ENCODE data around the gene HVCN1.

Gene HVCN1

GRCh38 chr12:110668480-110669192, 20.3 kb downstream of the HVCN1 start:
- no peak for DNase-seq (ENCODE audit: low read depth in 2 of 2)
- no peak for TF ChIP-seq CTCF (IDR thresholded peaks at IDR 0.05; ENCODE audit: low read depth, low read length)
- no peak overlapping the region for H3K4me3 ChIP-seq (replicated peaks in 1 of 2; ENCODE audit: low read depth in 2 of 2, low read length in 2 of 2)

GRCh38 chr12:110667671-110668070, 21.2 kb downstream of the HVCN1 start:
- no peak for DNase-seq (ENCODE audit: low read depth in 2 of 2)
- no peak overlapping the region for H3K4me3 ChIP-seq (replicated peaks in 1 of 2; ENCODE audit: low read depth in 2 of 2, low read length in 2 of 2)
- TF ChIP-seq CTCF (IDR thresholded peaks at IDR 0.05; ENCODE audit: low read depth, low read length): no peak

- no peak overlapping the region for H3K4me3 ChIP-seq (replicated peaks in 1 of 2; ENCODE audit: low read depth in 2 of 2, low read length in 2 of 2)
- DNase-seq (ENCODE audit: low read depth in 2 of 2): no peak
- TF ChIP-seq CTCF (IDR thresholded peaks at IDR 0.05; ENCODE audit: low read depth, low read length): no peak
Observed at GRCh38 chr12:110666892-110667291, 22.0 kb downstream of the HVCN1 start.

- TF ChIP-seq CTCF (IDR thresholded peaks at IDR 0.05; ENCODE audit: low read depth, low read length): no peak
- DNase-seq (ENCODE audit: low read depth in 2 of 2): no peak
- H3K4me3 ChIP-seq (replicated peaks in 1 of 2; ENCODE audit: low read depth in 2 of 2, low read length in 2 of 2): no peak overlapping the region
Observed at GRCh38 chr12:110661337-110661972, 27.5 kb downstream of the HVCN1 start.

GRCh38 chr12:110658878-110659277, 30.0 kb downstream of the HVCN1 start:
- no peak overlapping the region for H3K4me3 ChIP-seq (replicated peaks in 1 of 2; ENCODE audit: low read depth in 2 of 2, low read length in 2 of 2)
- TF ChIP-seq CTCF (IDR thresholded peaks at IDR 0.05; ENCODE audit: low read depth, low read length): no peak
- no peak for DNase-seq (ENCODE audit: low read depth in 2 of 2)

GRCh38 chr12:110658242-110658641, 30.7 kb downstream of the HVCN1 start:
- no peak for TF ChIP-seq CTCF (IDR thresholded peaks at IDR 0.05; ENCODE audit: low read depth, low read length)
- no peak overlapping the region for H3K4me3 ChIP-seq (replicated peaks in 1 of 2; ENCODE audit: low read depth in 2 of 2, low read length in 2 of 2)
- no peak for DNase-seq (ENCODE audit: low read depth in 2 of 2)

Measured in cardiac fibroblast (primary cell).